DOHH2 (cell line): ENCODE measurements around the gene GRIK2.

Experiments
- H3F3A ChIP-seq: fragments of 200-600 bp; sonication (generic), shearing (Covaris generic); 2 replicates; pipeline ENCODE4 v1.6.0; 2016; ENCODE audit warnings: antibody characterized with exemption, mild to moderate bottlenecking; ENCODE audit not compliant: control insufficient read depth, insufficient read depth
- H3K27ac ChIP-seq: fragments of 200-600 bp; sonication (generic); 2 replicates; pipeline ENCODE4 v1.5.1; 2014; ENCODE audit warnings: low read depth, mild to moderate bottlenecking, low read length, moderate library complexity
- H3K27me3 ChIP-seq: fragments of 200-600 bp; sonication (generic); 2 replicates; pipeline ENCODE4 v1.6.1; 2014; ENCODE audit warnings: mild to moderate bottlenecking, low read length, mixed read lengths; ENCODE audit not compliant: control insufficient read depth
- H3K36me3 ChIP-seq: fragments of 200-600 bp; sonication (generic); 2 replicates; pipeline ENCODE4 v1.6.1; 2014; ENCODE audit warnings: mild to moderate bottlenecking, low read length, moderate library complexity, mixed read lengths; ENCODE audit not compliant: control insufficient read depth
- H3K4me1 ChIP-seq: fragments of 200-600 bp; sonication (generic); 2 replicates; pipeline ENCODE4 v1.6.1; 2014; ENCODE audit warnings: mild to moderate bottlenecking, low read length, mixed read lengths; ENCODE audit not compliant: control insufficient read depth
- H3K4me2 ChIP-seq: fragments of 200-600 bp; sonication (generic); 2 replicates; pipeline ENCODE4 v1.6.0; 2014; ENCODE audit warnings: mild to moderate bottlenecking, low read length, moderate library complexity
- H3K4me3 ChIP-seq: fragments of 200-600 bp; sonication (generic); 2 replicates; pipeline ENCODE4 v1.5.1; 2014; ENCODE audit warnings: mild to moderate bottlenecking, low read length, mixed read lengths
- H3K79me2 ChIP-seq: fragments of 200-600 bp; sonication (generic); 2 replicates; pipeline ENCODE4 v1.6.1; 2014; ENCODE audit warnings: mild to moderate bottlenecking, low read length, mixed read lengths; ENCODE audit not compliant: control insufficient read depth
- H3K9me2 ChIP-seq: fragments of 200-600 bp; sonication (generic); replicated peaks from 2 replicates; pipeline ENCODE4 v1.6.1; 2014; ENCODE audit warnings: mild to moderate bottlenecking, low read length, mixed read lengths; ENCODE audit not compliant: control insufficient read depth
- H3K9me3 ChIP-seq: fragments of 200-600 bp; sonication (generic); 2 replicates; pipeline ENCODE4 v1.6.1; 2014; ENCODE audit warnings: antibody characterized with exemption, low read length, mixed read lengths; ENCODE audit not compliant: control insufficient read depth, insufficient read depth
- H4K20me1 ChIP-seq: fragments of 200-600 bp; sonication (generic); 2 replicates; pipeline ENCODE4 v1.6.0; 2014; ENCODE audit warnings: low read depth, mild to moderate bottlenecking, antibody characterized with exemption, low read length, moderate library complexity; ENCODE audit not compliant: control insufficient read depth, insufficient read depth
- EZH2phosphoT487 ChIP-seq: fragments of 200-600 bp; sonication (generic); IDR thresholded peaks from 2 replicates; pipeline ENCODE4 v1.6.1; 2017; ENCODE audit warnings: borderline replicate concordance, mild to moderate bottlenecking, antibody characterized with exemption, low read length, moderate library complexity, mixed read lengths
- TF ChIP-seq, protein P1 (sequence below): fragments of 200-600 bp; sonication (generic); IDR thresholded peaks from one replicate; pipeline ENCODE4 v1.5.1; 2014; ENCODE audit warnings: antibody characterized with exemption, mild to moderate bottlenecking, low read depth, low read length; ENCODE audit not compliant: poor library complexity, severe bottlenecking

Gene GRIK2

DNA sequence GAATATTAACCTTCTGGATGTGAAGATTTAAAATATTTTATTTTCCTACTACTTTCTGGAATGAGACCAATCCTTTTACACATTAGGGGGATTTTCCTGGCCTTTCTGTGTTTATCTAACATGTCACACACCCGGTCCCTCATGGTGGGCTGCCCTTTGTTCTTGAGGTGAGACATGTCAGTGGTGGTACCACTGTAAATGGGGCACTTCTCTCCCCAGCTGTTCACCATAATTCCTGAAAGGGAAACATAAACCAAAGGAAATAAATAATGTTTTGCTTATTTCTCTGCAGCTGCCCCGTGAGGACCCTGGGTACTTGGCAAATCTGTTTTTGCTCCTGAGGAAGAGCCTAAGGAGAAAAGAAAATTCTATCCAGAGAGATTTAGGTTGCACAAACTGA lies 41.1 kb downstream of the GRIK2 start:
- no peaks in the 10 kb centered on the region for H3K79me2 ChIP-seq
- H3K9me2 ChIP-seq = no peaks in the 10 kb centered on the region
- TF ChIP-seq EZH2phosphoT487 = no peak
- TF ChIP-seq, protein P1, sequence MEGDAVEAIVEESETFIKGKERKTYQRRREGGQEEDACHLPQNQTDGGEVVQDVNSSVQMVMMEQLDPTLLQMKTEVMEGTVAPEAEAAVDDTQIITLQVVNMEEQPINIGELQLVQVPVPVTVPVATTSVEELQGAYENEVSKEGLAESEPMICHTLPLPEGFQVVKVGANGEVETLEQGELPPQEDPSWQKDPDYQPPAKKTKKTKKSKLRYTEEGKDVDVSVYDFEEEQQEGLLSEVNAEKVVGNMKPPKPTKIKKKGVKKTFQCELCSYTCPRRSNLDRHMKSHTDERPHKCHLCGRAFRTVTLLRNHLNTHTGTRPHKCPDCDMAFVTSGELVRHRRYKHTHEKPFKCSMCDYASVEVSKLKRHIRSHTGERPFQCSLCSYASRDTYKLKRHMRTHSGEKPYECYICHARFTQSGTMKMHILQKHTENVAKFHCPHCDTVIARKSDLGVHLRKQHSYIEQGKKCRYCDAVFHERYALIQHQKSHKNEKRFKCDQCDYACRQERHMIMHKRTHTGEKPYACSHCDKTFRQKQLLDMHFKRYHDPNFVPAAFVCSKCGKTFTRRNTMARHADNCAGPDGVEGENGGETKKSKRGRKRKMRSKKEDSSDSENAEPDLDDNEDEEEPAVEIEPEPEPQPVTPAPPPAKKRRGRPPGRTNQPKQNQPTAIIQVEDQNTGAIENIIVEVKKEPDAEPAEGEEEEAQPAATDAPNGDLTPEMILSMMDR = no peak
- no peaks in the 10 kb centered on the region for H3F3A ChIP-seq
- no peak overlapping the region for H3K27ac ChIP-seq
- H3K4me3 ChIP-seq = no peak overlapping the region
- H3K27me3 ChIP-seq = no peaks in the 10 kb centered on the region
- H3K4me2 ChIP-seq = no peak overlapping the region
- no peaks in the 10 kb centered on the region for H3K36me3 ChIP-seq
- no peaks in the 10 kb centered on the region for H3K9me3 ChIP-seq
- no peaks in the 10 kb centered on the region for H4K20me1 ChIP-seq
- H3K4me1 ChIP-seq = no peaks in the 10 kb centered on the region

DNA sequence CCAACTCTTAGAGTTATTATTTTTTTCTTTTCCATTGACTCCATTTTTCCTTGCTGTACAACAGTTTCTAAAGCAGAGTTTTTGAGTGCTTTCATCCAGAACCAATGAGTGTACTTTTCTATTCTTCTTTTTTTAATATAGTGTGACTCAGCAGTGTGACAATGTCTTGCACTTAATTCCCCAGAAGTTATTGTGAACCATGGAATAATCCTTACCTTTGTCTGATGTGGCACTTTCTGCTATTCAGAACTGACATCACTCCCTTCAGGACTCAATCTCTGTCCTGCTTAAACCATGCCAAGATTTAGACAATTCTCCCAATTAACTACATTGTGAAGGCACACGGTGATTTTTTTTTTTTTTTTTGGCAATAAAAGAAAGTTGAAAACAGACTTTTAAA lies 41.5 kb downstream of the GRIK2 start:
- no peak overlapping the region for H3K4me3 ChIP-seq
- H3K9me2 ChIP-seq = no peaks in the 10 kb centered on the region
- no peaks in the 10 kb centered on the region for H3K9me3 ChIP-seq
- no peak overlapping the region for H3K4me2 ChIP-seq
- no peaks in the 10 kb centered on the region for H3K36me3 ChIP-seq
- H3K27ac ChIP-seq = no peak overlapping the region
- TF ChIP-seq, protein P1 = no peak
- no peak for TF ChIP-seq EZH2phosphoT487
- H3K79me2 ChIP-seq = no peaks in the 10 kb centered on the region
- H3K4me1 ChIP-seq = no peaks in the 10 kb centered on the region
- no peaks in the 10 kb centered on the region for H3F3A ChIP-seq
- H3K27me3 ChIP-seq = no peaks in the 10 kb centered on the region
- H4K20me1 ChIP-seq = no peaks in the 10 kb centered on the region

DNA sequence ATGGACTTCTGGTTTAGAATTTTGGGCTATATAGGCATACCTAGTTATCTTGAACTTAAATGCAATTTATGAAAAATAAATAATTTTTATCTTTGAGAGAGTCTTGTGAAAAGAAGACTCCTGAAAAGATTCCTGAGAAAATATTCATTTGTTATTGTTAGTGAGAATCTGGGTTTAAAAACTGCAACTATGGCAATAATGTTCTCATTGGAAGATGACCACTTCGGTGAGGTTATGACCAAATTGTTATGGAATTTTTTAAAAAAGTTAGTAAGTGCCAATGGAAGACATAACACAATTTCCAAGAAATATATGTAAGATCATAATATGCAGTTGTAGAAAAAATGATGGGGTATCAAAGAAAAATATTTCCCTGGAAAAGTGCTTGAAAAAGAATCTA lies 46.3 kb downstream of the GRIK2 start:
- no peak overlapping the region for H3K4me2 ChIP-seq
- no peak for TF ChIP-seq EZH2phosphoT487
- no peaks in the 10 kb centered on the region for H3F3A ChIP-seq

DNA sequence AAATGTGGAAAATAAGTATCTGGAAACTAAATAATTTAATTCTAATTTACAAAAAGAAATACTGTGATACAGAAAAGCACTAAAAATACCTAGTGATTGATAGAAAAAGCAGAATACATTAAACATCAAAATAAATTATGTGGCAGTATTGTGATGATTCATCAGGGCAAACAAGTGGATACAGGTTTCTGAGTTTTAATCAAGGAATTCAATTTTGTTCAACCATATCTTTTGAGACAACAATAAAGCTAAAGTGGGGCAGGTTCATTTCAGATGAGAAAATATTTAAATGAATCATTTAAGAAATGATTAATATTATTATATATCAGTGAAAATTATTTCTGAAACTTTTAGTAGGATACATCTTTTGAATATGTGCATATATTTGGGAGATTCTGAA lies 49.8 kb downstream of the GRIK2 start:
- Histone ChIP-seq H3K9me2 (no peaks in the 10 kb centered on the region), H3K4me1 (no peaks in the 10 kb centered on the region), H3K4me3 (no peak overlapping the region), H3K79me2 (no peaks in the 10 kb centered on the region), H3K27me3 (no peaks in the 10 kb centered on the region), H3F3A (no peaks in the 10 kb centered on the region), H3K4me2 (no peak overlapping the region), H4K20me1 (no peaks in the 10 kb centered on the region), H3K36me3 (no peaks in the 10 kb centered on the region), H3K9me3 (no peaks in the 10 kb centered on the region), H3K27ac (no peak overlapping the region)
- TF ChIP-seq, protein P1 = no peak
- no peak for TF ChIP-seq EZH2phosphoT487

More for the DNA sequence above, 46.3 kb downstream of the GRIK2 start:
- H3K9me3 ChIP-seq = no peaks in the 10 kb centered on the region
- no peaks in the 10 kb centered on the region for H3K27me3 ChIP-seq
- no peaks in the 10 kb centered on the region for H3K36me3 ChIP-seq
- H3K27ac ChIP-seq = no peak overlapping the region
- H3K4me1 ChIP-seq = no peaks in the 10 kb centered on the region
- no peaks in the 10 kb centered on the region for H3K9me2 ChIP-seq
- H3K79me2 ChIP-seq = no peaks in the 10 kb centered on the region
- no peaks in the 10 kb centered on the region for H4K20me1 ChIP-seq
- no peak overlapping the region for H3K4me3 ChIP-seq
